Lower leg skin (tissue), 3 donors: ENCODE data around the gene AKT3.

Experiments
- POLR2A ChIP-seq, 2 donors: fragments of 450-650 bp; IDR thresholded peaks; one replicate each; pipeline ENCODE4 v1.6.1; 2016 to 2017; ENCODE audit warnings: antibody characterized with exemption in 2 of 2, mild to moderate bottlenecking in 1 of 2, moderate library complexity in 1 of 2
- TF ChIP-seq, protein P1 (sequence below), 3 donors: fragments of 450-650 bp; IDR thresholded peaks; one replicate each; pipeline ENCODE4 v1.5.1; 2016; ENCODE audit warnings: antibody characterized with exemption in 3 of 3, mild to moderate bottlenecking in 3 of 3, moderate library complexity in 2 of 3

DNA sequence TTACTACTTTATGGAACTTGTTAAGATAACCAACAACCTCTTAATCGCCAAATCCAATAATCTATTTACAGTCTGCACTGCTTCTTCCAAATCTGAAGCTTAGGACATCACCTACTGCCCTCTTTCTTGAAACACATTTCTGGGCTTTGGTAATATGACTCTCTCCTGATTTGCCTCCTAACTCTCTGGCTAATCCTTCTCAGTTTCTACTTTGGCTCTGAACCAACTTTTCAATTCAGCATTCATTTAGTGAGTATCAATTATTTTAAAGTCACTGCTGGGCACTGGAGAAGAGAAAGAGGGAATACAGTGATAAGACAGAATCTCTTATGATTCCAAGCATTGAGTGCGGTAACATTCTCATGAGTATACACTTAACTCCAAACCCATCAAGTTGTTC lies 275.0 kb downstream of the AKT3 start:
- TF ChIP-seq, protein P1, sequence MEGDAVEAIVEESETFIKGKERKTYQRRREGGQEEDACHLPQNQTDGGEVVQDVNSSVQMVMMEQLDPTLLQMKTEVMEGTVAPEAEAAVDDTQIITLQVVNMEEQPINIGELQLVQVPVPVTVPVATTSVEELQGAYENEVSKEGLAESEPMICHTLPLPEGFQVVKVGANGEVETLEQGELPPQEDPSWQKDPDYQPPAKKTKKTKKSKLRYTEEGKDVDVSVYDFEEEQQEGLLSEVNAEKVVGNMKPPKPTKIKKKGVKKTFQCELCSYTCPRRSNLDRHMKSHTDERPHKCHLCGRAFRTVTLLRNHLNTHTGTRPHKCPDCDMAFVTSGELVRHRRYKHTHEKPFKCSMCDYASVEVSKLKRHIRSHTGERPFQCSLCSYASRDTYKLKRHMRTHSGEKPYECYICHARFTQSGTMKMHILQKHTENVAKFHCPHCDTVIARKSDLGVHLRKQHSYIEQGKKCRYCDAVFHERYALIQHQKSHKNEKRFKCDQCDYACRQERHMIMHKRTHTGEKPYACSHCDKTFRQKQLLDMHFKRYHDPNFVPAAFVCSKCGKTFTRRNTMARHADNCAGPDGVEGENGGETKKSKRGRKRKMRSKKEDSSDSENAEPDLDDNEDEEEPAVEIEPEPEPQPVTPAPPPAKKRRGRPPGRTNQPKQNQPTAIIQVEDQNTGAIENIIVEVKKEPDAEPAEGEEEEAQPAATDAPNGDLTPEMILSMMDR (IDR thresholded peaks at IDR 0.05): no peak
- no peak for TF ChIP-seq POLR2A (IDR thresholded peaks at IDR 0.05)
